GM12892 (cell line): ENCODE data around the gene APOC4.

Experiments
- POLR2A ChIP-seq: IDR thresholded peaks from 2 replicates; pipeline ENCODE4 v1.6.1; 2011; ENCODE audit warnings: low read depth, low read length, control low read depth
- TAF1 ChIP-seq: IDR thresholded peaks from 2 replicates; pipeline ENCODE4 v1.6.1; 2011; ENCODE audit warnings: low read depth, mild to moderate bottlenecking, control low read depth, low read length, borderline replicate concordance

DNA sequence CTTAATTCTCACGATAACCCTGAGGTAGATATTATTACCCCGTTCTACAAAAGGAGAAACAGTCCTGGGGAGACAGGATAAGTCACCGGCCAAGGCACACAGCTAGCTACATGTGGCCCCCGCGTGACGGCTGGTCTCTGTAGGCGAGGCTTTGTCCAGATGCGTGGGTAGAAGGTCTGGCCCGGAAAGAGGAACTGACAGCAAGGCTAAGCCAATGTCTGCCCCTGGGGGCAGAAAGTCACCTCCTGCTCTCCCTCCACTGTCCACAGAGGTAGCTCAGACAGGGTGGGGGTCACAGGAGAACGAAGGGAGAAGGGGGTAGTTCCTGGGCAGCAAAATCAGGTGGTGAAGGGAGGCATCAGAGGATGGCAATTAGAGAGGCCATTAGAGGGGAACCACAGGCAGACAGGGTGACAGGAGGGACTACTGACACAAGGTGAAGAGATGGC is 1.8 kb downstream of the APOC4 start:
- TF ChIP-seq POLR2A (peak; percentile 52; the same call in 1 of the 2 replicates), TAF1 (no peak)
